Peyer's patch (tissue), 4 donors: ENCODE results near the gene TOR2A. TPM values are rescaled to one million over a fixed set of nuclear protein-coding genes. Genes with fewer than 3 reads are reported as not detected.
"Not testable (repeated sequence)": the region's sequence is repeated elsewhere in the genome, so short reads cannot be mapped to it uniquely, and the experiment has no call there.

Experiments used
- DNase-seq, 3 donors: peaks; one replicate each; pipeline ENCODE4 v3.0.0-alpha.2; 2017 to 2019
- H3K27ac ChIP-seq, 4 donors: fragments of 200-600 bp; sonication (generic); one replicate each; pipeline ENCODE4 v1.5.1; 2016 to 2019
- H3K27me3 ChIP-seq, 2 donors: fragments of 200-600 bp; sonication (generic); one replicate each; pipeline ENCODE4 v1.5.1; 2019
- H3K36me3 ChIP-seq, 3 donors: fragments of 200-600 bp; sonication (generic); one replicate each; pipeline ENCODE4 v1.5.1; 2016 to 2019
- H3K4me1 ChIP-seq, 4 donors: fragments of 200-600 bp; sonication (generic); one replicate each; pipeline ENCODE4 v1.5.1; 2016 to 2019
- H3K4me3 ChIP-seq, 4 donors: fragments of 200-600 bp; sonication (generic); 1 replicate in 3 of 4; 2 replicates in 1 of 4; pipeline ENCODE4 v1.5.1; 2016 to 2019; ENCODE audit warnings: mild to moderate bottlenecking in 1 of 4
- H3K9me3 ChIP-seq, 4 donors: fragments of 200-600 bp; sonication (generic); one replicate each; pipeline ENCODE4 v1.5.1; 2016 to 2019; ENCODE audit warnings: mild to moderate bottlenecking in 1 of 4
- POLR2A ChIP-seq, 2 donors: fragments of 450-650 bp; IDR thresholded peaks; one replicate each; pipeline ENCODE4 v1.5.1; 2017; ENCODE audit warnings: antibody characterized with exemption in 2 of 2, mild to moderate bottlenecking in 2 of 2, moderate library complexity in 2 of 2
- total RNA-seq, 4 donors: library from RNA; depleted of rRNA; stranded (reverse); fragments of >200 nt; gene quantifications; one replicate each; pipeline ENCODE4 v1.1.0, GENCODE V29; 2016
- TF ChIP-seq, protein P1 (sequence below), 6 experiments: fragments of 450-650 bp in 4 of 6; fragments of 200-600 bp in 2 of 6; sonication (generic) in 1 of 6; IDR thresholded peaks; one replicate each; pipeline ENCODE4 v1.5.1; 2017 to 2019; ENCODE audit warnings: antibody characterized with exemption in 6 of 6, mild to moderate bottlenecking in 3 of 6, moderate library complexity in 1 of 6

Gene TOR2A
- 10 to 100 TPM; 26.4 to 70.9 (median 35.4) TPM for total RNA-seq

DNA sequence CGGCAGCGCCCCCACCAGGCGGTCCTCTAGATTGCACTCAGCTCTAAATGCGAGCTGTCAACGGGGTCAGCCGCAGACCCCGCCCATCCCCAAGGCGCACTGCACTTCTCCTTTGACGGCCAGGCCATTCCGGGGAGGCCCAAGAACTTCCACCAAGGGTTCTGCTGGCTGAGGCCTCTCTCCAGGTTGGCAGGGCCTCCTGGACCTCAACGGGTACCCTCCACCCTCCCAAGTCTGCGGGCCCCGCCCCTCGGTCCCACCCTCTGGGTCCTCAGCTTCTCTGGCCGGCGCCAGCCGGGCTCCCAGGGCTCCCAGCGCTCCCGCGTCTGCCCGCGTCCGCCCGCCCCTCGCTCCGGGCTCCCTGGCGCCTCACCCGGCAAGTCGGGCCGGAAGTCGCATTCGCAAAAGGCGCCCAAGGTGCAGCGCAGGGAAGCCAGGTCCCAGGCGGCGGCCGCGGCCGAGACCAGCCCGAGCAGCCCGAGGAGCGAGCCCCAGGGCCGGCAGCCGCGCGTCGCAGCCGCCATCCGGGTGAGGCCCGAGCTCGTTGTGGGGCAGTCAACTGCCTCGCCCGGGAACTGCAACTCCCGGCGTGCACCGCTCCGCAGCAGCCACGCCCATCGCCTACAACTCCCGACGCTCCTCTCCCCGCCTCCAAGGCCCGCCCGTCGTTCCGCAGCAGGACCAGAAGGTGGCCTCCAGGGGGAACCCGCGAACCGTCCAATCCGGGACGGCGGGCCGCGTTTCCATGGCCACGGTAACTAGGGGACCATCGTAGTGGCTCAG lies at the start of gene TOR2A:
TOR2A (minus strand) TSS at position 548 of the 783 bp plus-strand sequence; CDS start at position 524, 24 bp downstream.
- peak within 1 kb of the TSS; percentile 51 to 84 (median 69) for H3K4me3 ChIP-seq

DNA sequence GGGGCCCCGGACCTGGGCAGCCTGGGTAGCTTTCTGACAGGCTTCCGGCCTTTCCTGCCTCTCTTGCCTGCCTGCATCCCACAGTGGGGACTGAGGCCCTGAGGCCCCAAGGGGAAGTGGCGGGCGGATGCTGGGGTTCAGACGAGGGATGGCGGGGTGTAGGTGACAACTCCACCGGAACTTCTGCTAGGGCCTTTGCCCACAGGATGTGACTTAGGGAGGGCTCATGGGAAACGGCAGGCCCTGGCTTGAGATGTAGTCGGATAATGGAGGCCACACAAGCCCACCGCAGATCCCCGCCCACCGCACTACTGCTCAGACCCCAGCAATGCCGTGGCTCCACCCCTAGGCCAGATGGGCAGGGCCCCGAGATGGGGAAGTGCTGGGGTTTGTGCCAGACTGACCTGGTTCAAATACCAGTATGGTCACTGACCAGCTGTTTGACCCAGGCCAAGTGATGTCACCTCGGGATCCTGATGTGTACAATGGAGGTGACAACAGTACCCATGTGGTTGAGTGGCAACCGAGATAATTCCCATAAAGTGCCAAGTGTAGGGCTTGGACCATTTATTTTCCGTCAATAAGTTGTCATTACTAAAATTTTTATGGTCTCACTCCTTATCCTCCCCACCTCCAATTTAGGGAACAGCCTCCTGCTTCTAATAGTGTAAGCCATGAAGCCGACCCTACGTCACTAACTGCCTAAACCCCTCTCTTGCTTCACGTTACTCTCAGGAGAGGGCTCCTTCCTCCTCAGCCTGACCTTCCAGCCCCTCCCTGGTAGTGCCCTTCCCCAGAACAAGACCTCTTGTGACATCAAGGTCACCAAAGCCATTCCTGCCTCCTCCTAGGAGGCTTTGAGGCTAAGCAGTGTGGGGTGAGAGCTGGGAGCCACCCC lies 48.3 kb upstream of the TOR2A start:
- Histone ChIP-seq H3K36me3 (peaks cover 0 to 16% (median 0%) of the 10 kb centered on the region in 3 donors), H3K4me3 (no peak overlapping the region), H3K27me3 (no peaks in the 10 kb centered on the region), H3K4me1 (peaks cover 0 to 30% (median 22%) of the 10 kb centered on the region in 4 donors), H3K27ac (peak overlapping the region; percentile 77 to 97 (median 96)), H3K9me3 (no peaks in the 10 kb centered on the region)
- DNase-seq: peak in 2 of 3 donors; percentile 88 to 93
- TF ChIP-seq POLR2A (IDR thresholded peaks at IDR 0.05): peak in 1 of 2 donors; percentile 14
- TF ChIP-seq, protein P1, sequence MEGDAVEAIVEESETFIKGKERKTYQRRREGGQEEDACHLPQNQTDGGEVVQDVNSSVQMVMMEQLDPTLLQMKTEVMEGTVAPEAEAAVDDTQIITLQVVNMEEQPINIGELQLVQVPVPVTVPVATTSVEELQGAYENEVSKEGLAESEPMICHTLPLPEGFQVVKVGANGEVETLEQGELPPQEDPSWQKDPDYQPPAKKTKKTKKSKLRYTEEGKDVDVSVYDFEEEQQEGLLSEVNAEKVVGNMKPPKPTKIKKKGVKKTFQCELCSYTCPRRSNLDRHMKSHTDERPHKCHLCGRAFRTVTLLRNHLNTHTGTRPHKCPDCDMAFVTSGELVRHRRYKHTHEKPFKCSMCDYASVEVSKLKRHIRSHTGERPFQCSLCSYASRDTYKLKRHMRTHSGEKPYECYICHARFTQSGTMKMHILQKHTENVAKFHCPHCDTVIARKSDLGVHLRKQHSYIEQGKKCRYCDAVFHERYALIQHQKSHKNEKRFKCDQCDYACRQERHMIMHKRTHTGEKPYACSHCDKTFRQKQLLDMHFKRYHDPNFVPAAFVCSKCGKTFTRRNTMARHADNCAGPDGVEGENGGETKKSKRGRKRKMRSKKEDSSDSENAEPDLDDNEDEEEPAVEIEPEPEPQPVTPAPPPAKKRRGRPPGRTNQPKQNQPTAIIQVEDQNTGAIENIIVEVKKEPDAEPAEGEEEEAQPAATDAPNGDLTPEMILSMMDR (IDR thresholded peaks at IDR 0.05): no peak

More for the DNA sequence above, at the start of gene TOR2A:
- Histone ChIP-seq H3K27me3 (no peaks in the 10 kb centered on the region), H3K4me1 (peaks cover 0 to 7% (median 4%) of the 10 kb centered on the region in 4 donors), H3K9me3 (no peaks in the 10 kb centered on the region), H3K36me3 (peaks cover 0 to 20% (median 0%) of the 10 kb centered on the region in 3 donors), H3K27ac (peak within 1 kb of the TSS; percentile 85 to 97 (median 92))
- peak; percentile 87 to 90 for TF ChIP-seq POLR2A (IDR thresholded peaks at IDR 0.05)
- TF ChIP-seq, protein P1 (IDR thresholded peaks at IDR 0.05): peak; percentile 93 to 99 (median 98)
- peak; percentile 96 to 98 (median 98) for DNase-seq

DNA sequence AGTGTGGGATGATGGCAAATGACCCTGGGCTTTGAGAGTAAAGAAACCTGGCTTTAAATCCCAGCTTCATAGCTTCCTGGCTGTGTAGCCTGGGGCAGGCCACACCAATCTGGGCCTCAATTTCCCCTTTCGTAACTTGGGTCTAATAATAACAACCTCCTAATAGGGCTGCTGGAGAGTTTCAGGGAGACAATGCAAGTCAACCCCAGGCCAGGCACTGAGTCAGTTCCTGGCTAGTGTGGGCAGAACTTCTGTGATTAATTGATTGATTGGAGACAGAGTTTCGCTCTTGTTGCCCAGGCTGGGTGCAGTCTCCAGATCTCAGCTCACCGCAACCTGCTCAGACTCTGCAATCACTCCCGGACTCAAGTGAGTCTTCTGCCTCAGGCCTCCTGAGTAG lies 46.7 kb upstream of the TOR2A start:
- Histone ChIP-seq H3K27ac (peak overlapping the region in 1 of 4 donors; percentile 97), H3K4me3 (no peak overlapping the region), H3K9me3 (no peaks in the 10 kb centered on the region), H3K36me3 (peaks cover 0 to under 1% (median 0%) of the 10 kb centered on the region in 3 donors), H3K4me1 (peaks cover 0 to 23% (median 18%) of the 10 kb centered on the region in 4 donors), H3K27me3 (no peaks in the 10 kb centered on the region)
- no peak for DNase-seq
- TF ChIP-seq, protein P1 (IDR thresholded peaks at IDR 0.05): no peak
- no peak for TF ChIP-seq POLR2A (IDR thresholded peaks at IDR 0.05)

DNA sequence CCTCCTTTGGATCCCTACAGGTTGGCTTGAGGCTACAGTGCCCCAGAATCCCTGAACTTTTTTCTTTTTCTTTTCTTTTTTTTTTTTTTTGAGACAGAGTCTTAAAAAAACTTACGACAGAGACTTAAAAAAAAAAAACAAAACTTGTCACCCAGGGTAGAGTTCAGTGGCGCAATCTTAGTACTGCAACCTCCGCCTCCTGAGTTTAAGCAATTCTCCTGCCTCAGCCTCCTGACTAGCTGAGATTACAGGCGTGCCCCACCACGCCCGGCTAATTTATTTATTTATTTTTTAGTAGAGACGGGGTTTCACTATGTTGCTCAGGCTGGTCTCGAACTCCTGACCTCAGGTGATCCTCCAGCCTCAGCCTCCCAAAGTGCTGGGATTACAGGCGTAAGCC lies 45.8 kb upstream of the TOR2A start:
- H3K9me3 ChIP-seq, DNase-seq, H3K36me3 ChIP-seq, H3K4me3 ChIP-seq, H3K27me3 ChIP-seq: not testable (repeated sequence)
- peaks cover 0 to 23% (median 17%) of the 10 kb centered on the region in 4 donors for H3K4me1 ChIP-seq
- H3K27ac ChIP-seq: peak overlapping the region in 1 of 4 donors; percentile 88

DNA sequence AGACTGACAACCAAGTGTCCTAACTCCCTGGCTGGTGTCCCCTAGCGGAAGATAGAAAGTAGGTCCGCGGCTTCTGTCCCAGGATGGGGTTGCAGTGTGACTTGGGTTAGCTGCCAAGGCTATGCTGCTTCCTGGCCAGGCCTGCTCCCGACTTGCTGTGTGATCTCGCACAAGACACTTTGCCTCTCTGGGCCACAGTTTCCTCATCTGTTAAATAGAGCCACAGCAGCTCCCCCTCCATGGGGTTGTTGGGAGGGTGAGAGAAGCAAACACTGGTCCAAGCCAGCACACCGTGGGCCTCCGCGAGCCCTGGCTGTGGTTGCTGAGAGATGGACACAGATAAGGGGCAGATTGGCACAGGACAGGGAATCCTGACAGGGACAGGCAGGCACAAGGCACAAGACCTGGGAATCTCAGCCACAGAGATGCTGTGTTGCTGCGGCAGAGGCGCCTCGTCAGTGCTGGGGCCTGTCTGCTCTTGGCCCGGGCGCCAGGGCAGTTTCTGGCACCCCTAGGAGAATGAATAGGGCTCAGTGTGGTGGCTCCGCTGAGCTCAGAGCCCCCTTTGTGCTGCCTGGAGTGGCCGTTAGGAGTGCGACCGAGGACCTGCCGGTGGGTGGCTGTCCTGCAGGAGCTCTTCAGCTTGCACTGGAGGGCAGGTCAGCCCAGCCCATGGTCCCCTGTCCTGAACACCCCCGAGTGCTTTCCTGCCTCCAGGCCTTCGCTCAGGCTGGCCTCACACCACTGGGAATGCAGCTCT lies 45.2 kb upstream of the TOR2A start:
- Histone ChIP-seq H3K9me3 (no peaks in the 10 kb centered on the region), H3K27me3 (no peaks in the 10 kb centered on the region), H3K4me1 (peaks cover 0 to 24% (median 17%) of the 10 kb centered on the region in 4 donors), H3K36me3 (no peaks in the 10 kb centered on the region), H3K27ac (peak overlapping the region; percentile 6 to 88 (median 58)), H3K4me3 (no peak overlapping the region)
- TF ChIP-seq, protein P1 (IDR thresholded peaks at IDR 0.05): no peak
- TF ChIP-seq POLR2A (IDR thresholded peaks at IDR 0.05): no peak
- DNase-seq: no peak
